B cell (primary cell): ENCODE results near the gene LRR1.

ENCODE experiments used
- CTCF ChIP-seq: fragments of 200-600 bp; IDR thresholded peaks from one replicate; pipeline ENCODE4 v1.8.0; 2022; ENCODE audit warnings: antibody characterized with exemption, mild to moderate bottlenecking
- EZH2 ChIP-seq: IDR thresholded peaks from 2 replicates; pipeline ENCODE4 v1.6.1; 2012; ENCODE audit warnings: borderline replicate concordance, low read depth, mild to moderate bottlenecking, moderate library complexity, low read length; ENCODE audit not compliant: insufficient read depth, poor library complexity, severe bottlenecking

GRCh38 chr14:49621114-49621881, 22.6 kb downstream of the LRR1 start:
- no peak for TF ChIP-seq CTCF
- TF ChIP-seq EZH2 = no peak
